ENCODE measurements around the gene UMAD1. TPM values are rescaled to one million over a fixed set of nuclear protein-coding genes. Genes with fewer than 3 reads are reported as not detected.

The UMAD1 gene
- total and polyA plus RNA-seq, 2 of the 13 experiments (the other 11 are each of a cell fraction or from before 2014, with no cell fraction given) = 16.8 to 17.6 TPM

DNA sequence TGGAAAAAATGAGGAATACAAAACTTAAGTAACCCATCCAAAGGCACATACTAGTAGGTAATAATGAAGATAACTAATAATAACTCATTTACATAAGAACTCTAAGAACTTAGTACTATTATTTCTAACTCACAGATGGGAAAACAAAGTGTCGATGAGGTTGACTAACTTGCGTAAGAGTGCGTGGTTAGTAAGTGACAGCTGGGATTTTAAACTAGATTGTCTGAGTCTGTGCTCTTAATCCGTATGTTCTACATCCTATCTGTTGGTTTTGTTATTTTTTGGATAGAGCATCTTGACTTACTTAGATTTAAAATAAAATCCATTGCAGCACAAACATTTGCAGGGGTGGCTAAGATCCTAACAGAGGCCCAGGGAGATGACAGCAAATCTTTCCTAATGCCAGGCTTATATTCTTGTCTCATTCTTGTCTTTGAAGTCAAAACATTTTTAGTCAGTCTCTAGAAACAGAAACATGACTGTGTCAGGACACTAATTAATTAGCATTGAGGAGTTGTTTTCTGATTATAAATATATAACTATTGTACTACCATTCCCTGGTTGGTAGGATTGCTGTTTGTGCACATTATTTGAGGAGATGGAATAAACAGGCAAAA is 66.1 kb downstream of the UMAD1 start:
- Histone ChIP-seq H2AFZ (ENCODE audit: low read length) (no peak overlapping the region), H3K27ac (ENCODE audit: extremely low read length, insufficient read depth, low read length) (no peak overlapping the region), H3K27me3 (ENCODE audit: control insufficient read depth in 1 of 2, insufficient read depth in 2 of 2, low read length in 2 of 2) (no peaks in the 10 kb centered on the region), H3K9ac (ENCODE audit: insufficient read depth, low read depth, low read length) (no peak overlapping the region), H3K36me3 (replicated peaks in 1 of 2; ENCODE audit: control insufficient read depth in 1 of 2, insufficient read depth in 2 of 2, low read length in 2 of 2) (no peaks in the 10 kb centered on the region), H3K4me3 (replicated peaks in 1 of 3; ENCODE audit: insufficient read depth in 1 of 3, low read depth in 2 of 3, low read length in 3 of 3) (no peak overlapping the region), H3K9me3 (ENCODE audit: low read length) (no peaks in the 10 kb centered on the region), H3K4me1 (ENCODE audit: insufficient read depth, low read length) (peaks cover 12% of the 10 kb centered on the region), H4K20me1 (ENCODE audit: insufficient read depth, low read length) (no peaks in the 10 kb centered on the region), H3K79me2 (ENCODE audit: insufficient read depth, low read length) (no peaks in the 10 kb centered on the region), H3K4me2 (ENCODE audit: low read depth, low read length) (no peak overlapping the region)
- no TSS peak for BruUV-seq (replicated peaks)
- intact Hi-C loops (cut with micrococcal nuclease; ENCODE audit: unreplicated experiment) = no loop called here
- ChIA-PET CTCF (ENCODE audit: low intra/inter-chr PET ratio, low total read pairs) (no interaction called here), POLR2A (no interaction called here)
- FAIRE-seq (no peak), DNase-seq (ENCODE audit: low spot score) (no peak), ATAC-seq (no peak)
- in situ Hi-C loops (cut with HindIII; ENCODE audit: extremely low pct_ligation_motif_present, low pct_unique_long_range_greater_than_20kb) = no loop called here
- TF ChIP-seq, protein P1, sequence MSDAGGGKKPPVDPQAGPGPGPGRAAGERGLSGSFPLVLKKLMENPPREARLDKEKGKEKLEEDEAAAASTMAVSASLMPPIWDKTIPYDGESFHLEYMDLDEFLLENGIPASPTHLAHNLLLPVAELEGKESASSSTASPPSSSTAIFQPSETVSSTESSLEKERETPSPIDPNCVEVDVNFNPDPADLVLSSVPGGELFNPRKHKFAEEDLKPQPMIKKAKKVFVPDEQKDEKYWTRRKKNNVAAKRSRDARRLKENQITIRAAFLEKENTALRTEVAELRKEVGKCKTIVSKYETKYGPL (CRISPR knock-in tag; IDR thresholded peaks at IDR 0.05) = no peak
- TF ChIP-seq, protein P2, sequence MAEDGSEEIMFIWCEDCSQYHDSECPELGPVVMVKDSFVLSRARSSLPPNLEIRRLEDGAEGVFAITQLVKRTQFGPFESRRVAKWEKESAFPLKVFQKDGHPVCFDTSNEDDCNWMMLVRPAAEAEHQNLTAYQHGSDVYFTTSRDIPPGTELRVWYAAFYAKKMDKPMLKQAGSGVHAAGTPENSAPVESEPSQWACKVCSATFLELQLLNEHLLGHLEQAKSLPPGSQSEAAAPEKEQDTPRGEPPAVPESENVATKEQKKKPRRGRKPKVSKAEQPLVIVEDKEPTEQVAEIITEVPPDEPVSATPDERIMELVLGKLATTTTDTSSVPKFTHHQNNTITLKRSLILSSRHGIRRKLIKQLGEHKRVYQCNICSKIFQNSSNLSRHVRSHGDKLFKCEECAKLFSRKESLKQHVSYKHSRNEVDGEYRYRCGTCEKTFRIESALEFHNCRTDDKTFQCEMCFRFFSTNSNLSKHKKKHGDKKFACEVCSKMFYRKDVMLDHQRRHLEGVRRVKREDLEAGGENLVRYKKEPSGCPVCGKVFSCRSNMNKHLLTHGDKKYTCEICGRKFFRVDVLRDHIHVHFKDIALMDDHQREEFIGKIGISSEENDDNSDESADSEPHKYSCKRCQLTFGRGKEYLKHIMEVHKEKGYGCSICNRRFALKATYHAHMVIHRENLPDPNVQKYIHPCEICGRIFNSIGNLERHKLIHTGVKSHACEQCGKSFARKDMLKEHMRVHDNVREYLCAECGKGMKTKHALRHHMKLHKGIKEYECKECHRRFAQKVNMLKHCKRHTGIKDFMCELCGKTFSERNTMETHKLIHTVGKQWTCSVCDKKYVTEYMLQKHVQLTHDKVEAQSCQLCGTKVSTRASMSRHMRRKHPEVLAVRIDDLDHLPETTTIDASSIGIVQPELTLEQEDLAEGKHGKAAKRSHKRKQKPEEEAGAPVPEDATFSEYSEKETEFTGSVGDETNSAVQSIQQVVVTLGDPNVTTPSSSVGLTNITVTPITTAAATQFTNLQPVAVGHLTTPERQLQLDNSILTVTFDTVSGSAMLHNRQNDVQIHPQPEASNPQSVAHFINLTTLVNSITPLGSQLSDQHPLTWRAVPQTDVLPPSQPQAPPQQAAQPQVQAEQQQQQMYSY (CRISPR knock-in tag; IDR thresholded peaks at IDR 0.05) = no peak
- TF ChIP-seq BCL6 (CRISPR knock-in tag; IDR thresholded peaks at IDR 0.05) (no peak), MBD4 (IDR thresholded peaks at IDR 0.05; ENCODE audit: borderline replicate concordance, low read length) (no peak), ELF1 (CRISPR knock-in tag; IDR thresholded peaks at IDR 0.05) (no peak), RORA (CRISPR knock-in tag; IDR thresholded peaks at IDR 0.05) (no peak), ZNF292 (CRISPR knock-in tag; IDR thresholded peaks at IDR 0.05; ENCODE audit: borderline replicate concordance, low read depth) (no peak), TP53 (CRISPR knock-in tag; conservative IDR thresholded peaks at IDR 0.05) (no peak), ZNF382 (CRISPR knock-in tag; IDR thresholded peaks at IDR 0.05; ENCODE audit: borderline replicate concordance) (no peak)
- TF ChIP-seq, protein P3, sequence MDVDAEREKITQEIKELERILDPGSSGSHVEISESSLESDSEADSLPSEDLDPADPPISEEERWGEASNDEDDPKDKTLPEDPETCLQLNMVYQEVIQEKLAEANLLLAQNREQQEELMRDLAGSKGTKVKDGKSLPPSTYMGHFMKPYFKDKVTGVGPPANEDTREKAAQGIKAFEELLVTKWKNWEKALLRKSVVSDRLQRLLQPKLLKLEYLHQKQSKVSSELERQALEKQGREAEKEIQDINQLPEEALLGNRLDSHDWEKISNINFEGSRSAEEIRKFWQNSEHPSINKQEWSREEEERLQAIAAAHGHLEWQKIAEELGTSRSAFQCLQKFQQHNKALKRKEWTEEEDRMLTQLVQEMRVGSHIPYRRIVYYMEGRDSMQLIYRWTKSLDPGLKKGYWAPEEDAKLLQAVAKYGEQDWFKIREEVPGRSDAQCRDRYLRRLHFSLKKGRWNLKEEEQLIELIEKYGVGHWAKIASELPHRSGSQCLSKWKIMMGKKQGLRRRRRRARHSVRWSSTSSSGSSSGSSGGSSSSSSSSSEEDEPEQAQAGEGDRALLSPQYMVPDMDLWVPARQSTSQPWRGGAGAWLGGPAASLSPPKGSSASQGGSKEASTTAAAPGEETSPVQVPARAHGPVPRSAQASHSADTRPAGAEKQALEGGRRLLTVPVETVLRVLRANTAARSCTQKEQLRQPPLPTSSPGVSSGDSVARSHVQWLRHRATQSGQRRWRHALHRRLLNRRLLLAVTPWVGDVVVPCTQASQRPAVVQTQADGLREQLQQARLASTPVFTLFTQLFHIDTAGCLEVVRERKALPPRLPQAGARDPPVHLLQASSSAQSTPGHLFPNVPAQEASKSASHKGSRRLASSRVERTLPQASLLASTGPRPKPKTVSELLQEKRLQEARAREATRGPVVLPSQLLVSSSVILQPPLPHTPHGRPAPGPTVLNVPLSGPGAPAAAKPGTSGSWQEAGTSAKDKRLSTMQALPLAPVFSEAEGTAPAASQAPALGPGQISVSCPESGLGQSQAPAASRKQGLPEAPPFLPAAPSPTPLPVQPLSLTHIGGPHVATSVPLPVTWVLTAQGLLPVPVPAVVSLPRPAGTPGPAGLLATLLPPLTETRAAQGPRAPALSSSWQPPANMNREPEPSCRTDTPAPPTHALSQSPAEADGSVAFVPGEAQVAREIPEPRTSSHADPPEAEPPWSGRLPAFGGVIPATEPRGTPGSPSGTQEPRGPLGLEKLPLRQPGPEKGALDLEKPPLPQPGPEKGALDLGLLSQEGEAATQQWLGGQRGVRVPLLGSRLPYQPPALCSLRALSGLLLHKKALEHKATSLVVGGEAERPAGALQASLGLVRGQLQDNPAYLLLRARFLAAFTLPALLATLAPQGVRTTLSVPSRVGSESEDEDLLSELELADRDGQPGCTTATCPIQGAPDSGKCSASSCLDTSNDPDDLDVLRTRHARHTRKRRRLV (CRISPR knock-in tag; IDR thresholded peaks at IDR 0.05) = no peak
- whole genome bisulfite sequencing (ENCODE audit: low lambda C conversion rate) = 96% methylated on average over 4 of the region's 4 CpGs
